ENCODE results near the gene OAF. TPM values are rescaled to one million over a fixed set of nuclear protein-coding genes. Genes with fewer than 3 reads are reported as not detected.
"Not testable (repeated sequence)": the region's sequence is repeated elsewhere in the genome, so short reads cannot be mapped to it uniquely, and the experiment has no call there.

OAF gene
- total RNA-seq, 1 donor from 2014 or later, result 34.9 TPM

GRCh38 chr11:120240866-120241265, 30.0 kb downstream of the OAF start:
- DNase-seq (ENCODE audit: low spot score), result no peak

- DNase-seq (ENCODE audit: low spot score), result no peak
Measured at GRCh38 chr11:120241277-120241676, 30.4 kb downstream of the OAF start.

DNA sequence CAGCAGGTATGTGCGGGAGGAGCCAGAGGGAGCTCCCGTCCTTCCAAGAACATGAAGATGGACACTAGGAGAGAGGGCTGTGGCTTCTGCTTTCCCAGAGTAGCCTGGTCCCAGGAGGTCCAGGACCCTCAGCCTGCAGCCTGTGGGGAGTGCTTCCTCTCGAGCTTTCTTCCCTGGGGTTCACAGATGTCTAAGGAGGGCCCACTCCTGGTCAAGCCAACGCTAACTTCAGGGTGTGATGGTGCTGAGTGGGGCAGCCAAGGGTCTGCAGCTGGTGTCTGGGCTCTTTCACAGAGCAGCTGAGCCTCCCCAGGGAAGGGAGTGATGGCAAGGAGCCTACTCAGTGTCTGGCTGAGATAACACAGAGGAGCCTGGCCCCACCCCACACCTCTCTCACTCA, 32.4 kb downstream of the OAF start:
- no peak for DNase-seq (ENCODE audit: low spot score)

- no peak for DNase-seq (ENCODE audit: low spot score)
Measured at GRCh38 chr11:120244476-120245365, 33.9 kb downstream of the OAF start.

DNA sequence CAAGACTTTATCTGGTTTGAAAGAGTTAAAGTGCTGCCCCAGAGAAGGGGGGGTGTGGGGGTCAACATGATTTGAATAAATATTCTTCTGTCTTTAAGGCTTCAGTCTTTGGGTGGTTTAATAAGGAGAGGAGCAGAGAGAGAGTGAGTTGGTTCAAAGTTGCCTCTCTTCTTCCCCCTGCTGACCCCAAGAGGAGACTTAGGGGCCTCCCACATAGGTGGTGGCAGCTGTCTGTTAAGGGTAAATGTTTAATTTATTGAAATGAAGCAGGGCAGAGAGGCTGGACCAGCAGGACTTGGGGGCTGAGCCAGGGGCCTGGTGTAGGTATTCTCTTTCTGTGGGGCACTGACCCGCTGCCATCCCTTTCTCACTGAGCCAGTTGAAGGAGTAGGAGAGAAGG, 34.6 kb downstream of the OAF start:
- no peak for DNase-seq (ENCODE audit: low spot score)

- no peak for DNase-seq (ENCODE audit: low spot score)
Measured at GRCh38 chr11:120248551-120249278, 37.9 kb downstream of the OAF start.

DNA sequence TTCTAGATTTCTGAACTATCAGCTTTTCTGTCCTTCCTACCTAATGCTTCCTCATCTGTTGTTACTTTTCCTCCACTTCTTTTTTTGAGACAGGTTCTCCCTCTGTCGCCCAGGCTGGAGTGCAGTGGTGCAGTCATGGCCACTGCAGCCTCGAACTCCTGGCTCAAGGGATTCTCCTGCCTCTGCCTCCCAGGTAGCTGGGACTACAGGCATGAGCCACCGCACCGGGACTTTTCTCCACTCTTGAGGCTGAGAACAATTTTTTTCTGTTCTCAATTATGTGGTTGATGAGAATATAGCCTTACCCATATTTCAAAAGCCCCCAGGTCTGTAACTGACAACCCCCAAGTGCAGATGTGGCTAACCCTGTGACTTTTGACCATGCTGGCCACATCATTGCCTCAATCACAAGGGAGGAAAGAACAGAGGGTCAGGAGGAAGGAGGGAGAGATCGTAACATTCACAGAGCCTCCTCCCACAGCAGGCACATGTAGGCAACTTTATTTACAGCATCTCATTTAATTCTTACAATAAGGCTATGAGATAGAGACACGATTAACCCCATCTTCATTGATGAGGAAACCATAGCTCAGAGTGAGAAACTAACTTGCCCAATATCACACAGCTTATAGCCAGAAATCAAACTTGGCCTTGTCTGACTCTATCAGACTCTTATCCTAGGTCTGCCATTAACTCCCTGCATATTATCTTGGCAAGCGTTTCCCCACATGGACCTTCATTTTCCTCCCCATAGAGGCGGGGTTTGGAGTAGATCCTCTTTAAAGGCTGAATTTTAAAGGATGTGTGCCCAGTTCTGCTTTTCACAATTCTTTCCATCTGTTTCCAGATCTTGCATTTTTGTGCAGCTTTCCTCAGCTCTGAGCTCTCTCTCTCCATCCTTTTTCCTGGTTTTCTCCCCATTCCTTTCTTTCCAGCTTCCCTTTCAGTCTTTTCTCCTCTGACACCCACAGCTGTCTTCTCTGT, 38.7 kb downstream of the OAF start:
- DNase-seq (ENCODE audit: low spot score), result no peak

DNA sequence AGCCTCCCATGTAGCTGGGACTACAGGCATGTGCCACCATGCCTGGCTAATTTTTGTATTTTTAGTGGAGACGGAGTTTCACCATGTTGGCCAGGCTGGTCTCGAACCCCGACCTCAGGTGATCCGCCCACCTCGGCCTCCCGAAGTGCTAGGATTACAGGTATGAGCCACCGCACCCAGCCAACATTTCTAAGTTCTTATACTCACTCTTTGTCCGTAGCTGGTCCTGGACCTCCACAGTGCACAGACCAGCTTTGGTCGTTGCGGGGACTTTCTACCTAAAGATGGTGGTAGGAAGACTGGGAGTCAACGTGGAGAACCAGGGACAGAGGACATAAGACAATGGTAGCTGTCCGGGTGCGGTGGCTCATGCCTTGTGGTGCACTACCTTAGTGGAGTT, 42.5 kb downstream of the OAF start:
- DNase-seq (ENCODE audit: low spot score), result not testable (repeated sequence)

DNA sequence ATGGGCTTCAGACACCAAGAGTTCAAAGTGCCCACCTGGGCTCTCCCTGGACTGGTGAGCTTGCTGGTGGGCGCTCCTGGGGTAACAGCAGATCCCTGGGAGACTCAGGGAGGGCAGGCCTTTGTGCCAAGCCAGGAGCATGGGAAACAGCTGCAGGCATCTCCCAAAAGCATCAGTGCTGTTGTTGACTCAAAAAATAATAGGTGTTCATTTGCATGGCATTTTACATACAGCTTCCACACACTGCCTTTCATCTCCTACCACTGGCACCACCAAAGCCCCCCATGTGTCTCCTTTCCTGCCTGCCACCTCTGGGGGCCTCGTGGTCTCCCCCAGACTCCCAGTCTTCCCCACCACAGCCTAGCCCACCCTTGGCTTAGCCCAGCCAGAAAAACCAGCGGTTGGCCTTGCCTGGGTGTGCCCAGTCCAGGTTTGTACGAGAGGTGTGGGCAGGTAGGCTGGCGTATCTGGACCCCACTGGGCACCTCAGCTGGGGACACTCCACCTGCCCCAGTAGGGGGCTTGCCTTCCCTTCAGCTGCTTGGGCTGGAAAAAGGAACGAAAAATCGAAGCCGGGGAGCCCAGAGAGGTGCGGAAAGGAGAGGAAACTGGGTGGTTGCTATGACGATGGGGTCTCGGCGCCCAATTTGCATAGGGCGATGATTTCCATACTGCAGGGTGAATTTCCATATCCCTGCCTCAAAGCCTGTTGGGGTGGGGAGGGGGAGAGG, 44.1 kb downstream of the OAF start:
- DNase-seq (ENCODE audit: low spot score), result no peak

DNA sequence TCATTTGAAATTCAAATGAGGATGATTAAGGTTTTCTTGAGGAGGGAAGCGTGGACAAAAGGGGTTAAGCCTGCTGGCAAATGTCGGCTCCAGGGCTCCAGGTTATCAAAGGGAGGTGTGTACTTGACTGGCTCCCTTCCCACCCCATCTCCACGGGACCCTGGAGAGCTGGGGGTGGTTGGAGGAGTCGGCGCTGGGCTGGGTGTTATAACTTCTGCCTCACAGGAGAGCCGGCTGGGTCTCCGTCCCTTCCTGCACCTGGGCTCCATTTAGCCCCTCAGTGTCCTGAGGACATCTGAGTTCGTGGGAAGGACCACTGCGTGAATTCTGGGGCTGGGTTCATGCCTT, 44.7 kb downstream of the OAF start:
- no peak for DNase-seq (ENCODE audit: low spot score)

DNA sequence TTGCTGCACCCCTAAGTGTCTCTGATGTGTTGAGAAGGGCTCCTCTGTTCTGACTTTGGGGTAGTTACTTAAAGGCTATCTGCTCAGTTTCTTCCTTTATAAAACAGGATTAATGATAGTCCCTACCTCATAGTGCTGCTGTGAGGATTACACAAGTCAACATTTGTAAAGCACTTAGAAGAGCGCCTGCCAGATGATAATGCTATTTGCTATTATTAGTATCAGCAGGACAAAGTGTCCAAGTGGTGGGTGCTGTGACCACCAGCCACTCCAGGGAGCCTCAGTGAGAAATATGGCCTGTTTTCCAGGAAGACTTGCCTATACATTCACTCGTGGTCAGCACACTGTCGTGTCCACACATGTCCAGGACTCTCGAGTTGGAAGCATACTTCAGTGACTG, 45.3 kb downstream of the OAF start:
- no peak for DNase-seq (ENCODE audit: low spot score)

DNA sequence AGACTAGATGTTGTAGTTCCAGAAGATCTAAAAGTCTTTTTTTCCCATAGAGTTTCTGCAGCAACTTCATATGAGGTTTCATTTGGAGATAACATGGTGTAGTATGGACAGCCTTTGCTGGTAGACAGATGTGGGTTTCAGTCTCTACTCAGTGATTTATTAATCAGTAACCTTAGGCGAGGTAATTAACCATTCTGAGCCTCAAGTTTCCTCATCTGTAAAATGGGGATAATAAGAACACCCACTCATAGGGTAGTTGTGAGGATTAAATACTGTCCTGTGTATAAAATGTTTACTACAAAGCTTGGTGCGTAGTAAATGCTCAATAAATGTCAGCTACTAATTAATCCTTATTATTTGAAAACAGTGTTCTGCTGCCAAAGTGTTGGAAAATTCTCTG, 45.9 kb downstream of the OAF start:
- no peak for DNase-seq (ENCODE audit: low spot score)

GRCh38 chr11:120257346-120257745, 46.5 kb downstream of the OAF start:
- DNase-seq (ENCODE audit: low spot score), result no peak

GRCh38 chr11:120258661-120259060, 47.8 kb downstream of the OAF start:
- DNase-seq (ENCODE audit: low spot score), result no peak

- DNase-seq (ENCODE audit: low spot score), result no peak
Measured at GRCh38 chr11:120259241-120259640, 48.4 kb downstream of the OAF start.

DNA sequence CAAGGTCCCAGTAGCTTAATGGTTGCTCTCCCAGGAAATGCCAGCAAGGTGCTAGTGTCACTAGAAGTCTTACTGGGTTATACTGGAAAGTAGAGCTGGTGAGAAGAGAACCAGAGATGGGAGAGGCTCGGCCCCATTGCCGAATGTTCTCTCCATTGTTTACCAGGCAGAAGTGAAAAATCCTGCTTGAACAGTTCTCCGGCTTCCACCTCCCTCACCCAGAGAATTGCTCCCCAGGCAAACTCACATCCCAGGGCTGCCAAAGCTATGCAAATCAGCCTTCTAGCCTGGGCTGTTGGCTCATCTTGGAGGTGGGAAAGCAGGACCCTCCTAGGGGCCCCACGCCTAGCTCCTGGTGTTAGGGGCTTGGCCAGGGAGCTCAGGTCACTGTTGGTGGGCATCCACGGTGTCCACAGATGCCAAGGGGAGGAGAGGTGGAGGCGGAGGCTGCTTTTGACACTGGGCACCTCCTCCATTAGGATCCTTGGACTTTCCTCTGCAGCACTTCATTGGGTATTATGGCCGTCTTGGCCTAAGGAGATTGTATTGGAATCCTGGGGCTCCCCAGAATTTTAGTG, 49.2 kb downstream of the OAF start:
- DNase-seq (ENCODE audit: low spot score), result no peak

DNA sequence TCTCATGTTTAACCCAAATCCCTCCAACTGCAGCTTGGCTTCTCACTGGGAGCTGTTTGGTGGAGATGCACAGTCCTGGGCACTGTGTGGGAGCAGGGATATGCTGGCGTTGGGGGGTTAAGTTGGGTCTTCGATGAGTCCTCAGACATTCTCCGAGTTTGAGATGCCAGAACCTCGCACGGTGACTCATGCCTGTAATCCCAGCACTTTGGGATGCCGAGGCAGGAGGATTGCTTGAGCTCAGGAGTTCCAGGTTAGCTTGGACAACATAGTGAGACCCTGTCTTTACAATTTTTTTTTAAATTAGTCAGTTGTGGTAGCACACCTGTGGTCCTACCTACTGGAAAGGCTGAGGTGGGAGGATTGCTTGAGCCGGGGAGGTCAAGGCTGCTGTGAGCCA, 49.8 kb downstream of the OAF start:
- no peak for DNase-seq (ENCODE audit: low spot score)

GRCh38 chr11:120261321-120261720, 50.5 kb downstream of the OAF start:
- no peak for DNase-seq (ENCODE audit: low spot score)

DNA sequence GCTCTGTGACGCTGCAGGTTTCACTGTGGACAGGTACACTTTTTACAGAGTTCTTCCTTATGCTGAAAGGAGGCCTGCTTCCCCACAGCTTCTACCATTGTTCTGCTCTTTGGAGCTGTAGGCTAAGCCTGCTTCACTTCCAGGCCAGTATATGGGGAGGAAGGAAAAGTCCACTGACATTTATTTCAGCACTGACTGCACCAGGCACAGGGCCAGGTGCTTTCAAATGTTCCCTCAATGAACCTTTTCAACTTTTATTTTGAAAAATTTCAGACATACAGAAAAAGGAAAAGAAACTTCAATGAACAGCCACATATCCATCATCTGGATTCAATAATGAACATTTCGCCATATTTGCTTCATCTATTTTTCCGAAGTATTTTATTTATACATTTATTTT, 51.1 kb downstream of the OAF start:
- DNase-seq (ENCODE audit: low spot score), result no peak

- no peak for DNase-seq (ENCODE audit: low spot score)
Measured at GRCh38 chr11:120267319-120267718, 56.5 kb downstream of the OAF start.

- no peak for DNase-seq (ENCODE audit: low spot score)
Measured at GRCh38 chr11:120268686-120269085, 57.9 kb downstream of the OAF start.
